ENCODE results near the gene FAM227A.
"Not testable (repeated sequence)": the region's sequence is repeated elsewhere in the genome, so short reads cannot be mapped to it uniquely, and the experiment has no call there.

FAM227A gene

GRCh38 chr22:38631724-38632123 is 24.5 kb downstream of the FAM227A start:
- POLR2A ChIA-PET, result no interaction called here
- no peak overlapping the region for H3K4me3 ChIP-seq (ENCODE audit: low read depth, low read length)
- DNase-seq (ENCODE audit: low read depth, low spot score), result no peak
- no peak for TF ChIP-seq CTCF (IDR thresholded peaks at IDR 0.05; ENCODE audit: insufficient read depth, low read length, missing control alignments)
- CTCF ChIA-PET, result no interaction called here

DNA sequence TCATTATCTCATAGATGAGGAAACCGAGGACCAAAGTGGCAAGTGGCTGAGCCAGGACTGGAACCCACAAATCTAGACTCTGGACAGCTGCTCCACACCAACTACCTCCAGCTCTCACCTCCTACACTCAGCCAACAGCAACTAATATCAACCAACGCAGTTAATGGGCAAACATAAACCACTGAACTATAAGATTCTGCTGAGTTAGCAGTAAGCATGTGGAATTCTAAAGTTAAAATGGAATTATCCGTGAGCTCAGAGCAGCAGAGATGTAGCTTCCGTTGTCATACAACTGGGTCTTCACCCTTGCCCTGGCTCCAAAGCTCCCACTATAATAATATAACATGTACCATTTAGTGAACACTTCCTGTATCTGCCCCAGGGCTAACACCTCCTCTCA is 27.1 kb downstream of the FAM227A start:
- no peak for DNase-seq (ENCODE audit: low read depth, low spot score)
- ChIA-PET CTCF (no interaction called here), POLR2A (no interaction called here)
- no peak overlapping the region for H3K4me3 ChIP-seq (ENCODE audit: low read depth, low read length)
- TF ChIP-seq CTCF (IDR thresholded peaks at IDR 0.05; ENCODE audit: insufficient read depth, low read length, missing control alignments), result no peak

DNA sequence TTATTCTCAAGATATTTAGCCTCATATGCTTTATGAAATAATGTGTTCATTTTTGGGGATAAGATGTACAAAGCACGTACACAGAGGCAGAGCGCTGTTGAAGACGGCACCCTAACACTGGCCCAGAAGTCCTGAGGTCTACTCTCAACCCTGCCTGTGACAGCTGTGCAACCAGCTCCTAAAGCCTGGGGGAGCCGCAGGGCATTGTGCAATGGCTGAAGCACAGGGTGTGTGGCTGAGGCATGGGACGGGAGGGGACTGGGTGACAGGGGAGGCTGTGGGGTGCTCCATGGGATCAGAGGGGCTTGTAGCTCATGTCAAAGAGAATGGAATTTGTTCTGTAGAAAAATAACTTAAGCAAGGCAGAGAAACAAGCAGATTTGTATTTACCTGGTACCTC is 27.7 kb downstream of the FAM227A start:
- H3K4me3 ChIP-seq (ENCODE audit: low read depth, low read length), result no peak overlapping the region
- TF ChIP-seq CTCF (IDR thresholded peaks at IDR 0.05; ENCODE audit: insufficient read depth, low read length, missing control alignments), result no peak
- ChIA-PET POLR2A (no interaction called here), CTCF (interaction anchor here (1.3 kb wide), 1 partner anchor 56 kb away, joined by 3 read pairs; no protein-coding TSS in a partner anchor)
- DNase-seq (ENCODE audit: low read depth, low spot score), result no peak

DNA sequence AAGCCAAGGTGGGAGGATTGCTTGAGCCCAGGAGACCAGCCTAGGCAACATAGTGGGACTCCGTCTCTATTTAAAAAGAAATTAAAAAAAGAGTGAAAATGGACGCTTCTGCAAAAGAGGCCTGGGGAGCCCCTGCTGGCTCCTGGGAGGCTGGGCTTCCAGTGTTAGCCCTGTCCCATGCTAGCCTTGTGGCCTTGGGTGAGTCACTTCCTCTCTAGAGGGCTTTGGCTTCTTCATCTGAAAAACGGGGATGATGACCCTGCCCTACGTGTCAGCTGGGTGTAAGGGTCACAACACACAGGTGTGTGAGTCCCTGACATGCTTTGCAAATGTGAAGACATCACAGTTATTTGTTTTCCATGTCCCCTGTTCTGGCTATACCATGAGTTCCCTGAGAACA is 32.8 kb downstream of the FAM227A start:
- TF ChIP-seq CTCF (IDR thresholded peaks at IDR 0.05; ENCODE audit: insufficient read depth, low read length, missing control alignments), result no peak
- ChIA-PET POLR2A (no interaction called here), CTCF (interaction anchor here (0.7 to 0.8 kb wide), 2 partner anchors 13 to 14 kb away, joined by 3 read pairs; no protein-coding TSS in a partner anchor)
- H3K4me3 ChIP-seq (ENCODE audit: low read depth, low read length), result no peak overlapping the region
- DNase-seq (ENCODE audit: low read depth, low spot score), result no peak

- no peak overlapping the region for H3K4me3 ChIP-seq (ENCODE audit: low read depth, low read length)
- no peak for TF ChIP-seq CTCF (IDR thresholded peaks at IDR 0.05; ENCODE audit: insufficient read depth, low read length, missing control alignments)
- POLR2A ChIA-PET, result no interaction called here
- CTCF ChIA-PET, result no interaction called here
- no peak for DNase-seq (ENCODE audit: low read depth, low spot score)
Observed at GRCh38 chr22:38618682-38619081, 37.5 kb downstream of the FAM227A start.

DNA sequence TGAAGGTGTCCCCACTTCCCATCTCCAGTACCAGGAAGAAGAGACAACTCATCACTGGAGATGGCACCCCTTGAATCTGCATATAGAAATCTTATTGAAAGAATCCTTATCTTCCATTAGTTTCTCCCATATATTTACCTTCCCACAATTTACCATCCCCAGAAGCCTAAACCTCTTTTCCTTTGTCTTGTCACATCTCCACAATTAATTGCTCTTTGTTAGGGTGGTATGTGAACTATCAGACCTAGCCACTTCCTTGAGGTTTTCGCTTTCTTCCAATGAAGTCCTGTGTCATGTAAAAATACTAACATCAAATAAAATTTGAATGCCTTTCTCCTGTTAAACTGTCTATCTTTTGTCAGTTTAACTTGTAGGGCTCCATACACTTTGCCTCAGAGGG is 37.9 kb downstream of the FAM227A start:
- no peak for TF ChIP-seq CTCF (IDR thresholded peaks at IDR 0.05; ENCODE audit: insufficient read depth, low read length, missing control alignments)
- H3K4me3 ChIP-seq (ENCODE audit: low read depth, low read length), result no peak overlapping the region
- no peak for DNase-seq (ENCODE audit: low read depth, low spot score)
- ChIA-PET POLR2A (no interaction called here), CTCF (no interaction called here)

GRCh38 chr22:38615064-38615405 is 41.2 kb downstream of the FAM227A start:
- H3K4me3 ChIP-seq (ENCODE audit: low read depth, low read length); DNase-seq (ENCODE audit: low read depth, low spot score); POLR2A ChIA-PET; CTCF ChIA-PET: not testable (repeated sequence)

Measured in AG04449 (cell line).